ENCODE measurements around the gene ZPR1.
"Not testable (repeated sequence)": the region's sequence is repeated elsewhere in the genome, so short reads cannot be mapped to it uniquely, and the experiment has no call there.

ZPR1 gene

DNA sequence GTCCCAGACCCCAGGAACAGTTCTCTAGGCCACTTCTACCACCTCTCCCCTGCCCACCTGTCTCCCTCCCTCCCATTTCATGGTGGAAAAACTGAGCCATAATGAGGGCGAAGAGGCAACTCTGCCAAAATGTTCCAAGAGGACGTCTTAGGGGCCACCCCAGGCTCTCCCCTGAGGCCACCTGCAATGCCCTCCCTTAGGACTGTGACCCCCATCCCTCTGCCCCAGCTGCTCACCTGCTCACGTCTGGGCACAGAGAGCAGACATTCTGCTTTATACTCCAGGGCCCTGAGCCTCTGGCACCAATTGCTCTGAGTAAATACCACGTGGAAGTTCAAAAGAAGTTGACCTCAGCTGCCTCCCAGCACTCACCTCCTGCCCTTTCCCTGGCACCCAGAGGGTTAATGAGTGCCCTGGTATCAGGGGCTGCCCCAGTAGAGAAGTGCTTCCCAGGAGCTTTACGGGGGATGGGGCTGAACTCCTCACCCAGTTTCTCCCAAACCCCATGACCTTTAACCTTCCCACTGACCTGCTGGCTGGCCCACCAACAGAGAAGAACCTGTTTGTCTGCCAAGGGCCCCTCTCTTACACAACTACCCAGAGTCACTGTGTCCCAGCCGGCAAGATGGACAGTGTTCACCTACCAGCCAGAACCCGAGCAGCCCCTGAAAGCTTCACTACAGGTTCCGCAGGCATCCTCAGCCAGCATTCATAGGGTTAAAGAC, 4.5 kb upstream of the ZPR1 start:
- no peak for DNase-seq

DNA sequence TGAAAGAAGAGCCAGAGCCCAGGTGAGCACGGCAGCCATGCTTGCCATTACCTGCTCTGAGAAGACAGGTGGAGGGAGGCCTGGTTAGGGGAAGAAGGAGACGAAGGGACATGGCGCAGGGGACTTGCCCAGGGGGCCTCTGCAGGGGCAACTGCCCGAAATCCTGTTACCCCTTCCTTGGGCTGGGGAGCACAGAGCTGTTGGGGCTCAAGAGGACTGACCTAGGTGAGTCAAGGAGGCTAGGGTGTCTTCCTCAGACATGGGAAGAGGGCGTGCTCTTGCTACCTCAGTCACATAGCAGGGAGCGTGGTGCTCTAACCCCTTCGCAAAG, 4.0 kb upstream of the ZPR1 start, which contains the start of gene APOA5:
TSS of gene APOA5 (minus strand) at position 67 of the 331 bp plus-strand sequence. CDS start at position 48, 19 bp downstream.
- no peak for DNase-seq

DNA sequence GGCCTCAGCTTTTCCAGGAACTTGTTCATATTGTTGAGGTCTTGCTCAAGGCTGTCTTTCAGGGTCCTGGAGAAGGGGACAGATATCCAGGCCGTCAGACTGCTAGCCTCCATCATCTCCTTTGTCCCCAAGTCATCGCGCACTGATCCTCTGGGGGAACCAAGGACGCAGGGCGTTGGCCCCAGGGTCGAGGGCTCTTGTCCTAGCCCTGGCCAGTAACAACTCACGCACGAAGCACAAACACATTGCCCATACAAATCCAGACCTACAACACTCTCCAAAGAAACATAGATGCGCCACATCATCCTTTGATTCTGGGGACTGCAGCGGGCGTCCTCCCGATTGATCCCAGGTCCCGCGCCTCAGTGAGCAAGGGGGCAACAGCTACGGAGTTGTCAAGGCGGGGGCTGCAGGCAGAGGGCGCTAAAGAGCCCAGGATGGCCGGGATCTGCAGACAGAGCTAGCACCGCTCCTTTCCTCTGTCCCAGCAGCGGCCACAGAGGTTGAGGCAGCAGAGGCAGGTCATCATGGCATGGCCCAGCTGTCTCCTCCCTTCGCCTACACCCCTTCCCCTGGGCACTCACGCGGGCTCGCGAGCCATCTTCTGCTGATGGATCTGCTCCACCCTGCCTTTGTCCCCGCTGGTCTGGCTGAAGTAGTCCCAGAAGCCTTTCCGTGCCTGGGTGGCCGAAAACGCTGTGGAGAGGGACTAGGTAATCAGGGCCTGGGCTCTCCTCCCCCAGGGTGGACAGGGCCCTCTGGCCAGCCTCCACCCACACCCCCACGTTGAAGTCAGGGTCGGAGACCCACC, 3.4 kb upstream of the ZPR1 start:
- DNase-seq = peak; percentile 68

DNA sequence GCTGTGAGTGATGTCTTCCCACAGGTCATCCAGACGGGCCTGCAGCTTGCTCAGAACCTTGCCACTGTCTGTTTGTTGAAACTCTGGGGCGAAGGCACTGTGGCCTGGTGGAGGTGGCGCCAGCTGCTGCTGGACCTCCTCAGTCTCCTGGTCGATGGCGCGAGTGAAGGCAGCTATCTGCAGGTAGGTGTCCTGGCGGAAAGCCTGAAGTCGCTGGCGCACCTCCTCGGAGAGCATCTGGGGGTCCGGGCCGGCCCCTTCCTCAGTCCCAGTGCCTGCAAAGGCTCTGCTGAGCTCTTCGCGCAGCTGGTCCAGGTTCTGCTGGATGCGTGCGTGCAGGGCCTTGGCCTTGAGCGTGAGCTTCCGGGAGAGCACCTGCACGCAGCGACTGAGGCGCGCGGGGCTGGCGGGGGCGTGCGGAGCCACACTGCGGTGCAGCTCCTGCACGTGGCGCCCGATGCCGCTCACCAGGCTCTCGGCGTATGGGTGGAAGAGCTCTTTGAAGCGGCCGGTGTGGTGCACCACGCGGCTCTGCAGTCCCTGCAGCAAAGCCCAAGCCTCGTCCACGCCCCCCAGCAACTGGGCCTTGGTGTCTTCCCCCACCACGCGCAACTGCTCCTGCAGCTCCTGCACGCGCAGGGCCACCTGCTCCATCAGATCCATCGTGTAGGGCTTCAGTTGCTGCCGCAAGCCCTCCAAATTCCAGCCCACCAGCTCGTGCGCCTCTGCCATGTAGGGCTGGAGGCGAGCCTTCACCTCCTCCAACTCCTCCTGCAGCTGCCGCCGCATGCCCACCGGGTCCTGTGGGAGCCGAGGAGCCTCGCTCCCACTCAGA, 2.6 kb upstream of the ZPR1 start:
- no peak for DNase-seq

DNA sequence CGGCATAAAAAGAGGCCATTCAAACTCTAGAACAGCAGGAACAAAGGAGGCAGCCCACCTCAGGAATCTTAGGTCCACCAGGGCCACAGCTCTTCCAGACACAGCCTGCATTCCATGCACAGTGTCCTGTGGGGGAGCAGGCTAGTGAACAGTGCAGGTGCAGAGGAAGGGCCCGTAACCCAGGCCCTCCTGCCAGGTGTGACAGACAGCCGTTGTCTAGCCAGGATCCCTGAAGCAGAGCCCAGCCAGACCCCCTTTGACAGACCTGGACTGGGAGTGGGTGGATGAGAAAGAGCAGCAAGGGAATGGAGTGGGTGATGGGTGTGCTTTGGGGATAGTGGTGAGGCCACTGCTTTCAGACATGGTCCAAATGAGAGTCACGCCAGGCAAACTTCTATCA, 1.2 kb upstream of the ZPR1 start:
- no peak for DNase-seq

DNA sequence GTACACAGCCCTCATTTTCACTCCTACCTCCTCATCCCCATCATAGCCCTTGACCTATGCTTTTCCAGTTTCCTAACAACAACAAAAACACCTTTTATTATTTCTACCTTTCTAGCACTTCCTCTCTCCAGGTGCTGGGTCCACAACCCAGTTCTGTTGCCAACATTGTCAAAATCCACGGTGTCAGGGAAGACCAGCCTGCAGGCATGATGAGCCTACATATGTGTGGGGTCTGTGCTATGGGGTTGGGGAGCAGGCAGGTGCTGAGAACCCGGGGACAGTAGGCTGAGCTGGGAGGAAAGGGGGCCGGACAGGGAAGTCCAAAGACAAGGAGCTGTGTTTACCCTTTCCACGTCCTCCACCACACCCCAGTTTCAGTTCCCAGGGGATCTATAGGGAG, 711 bp upstream of the ZPR1 start:
- no peak for DNase-seq

DNA sequence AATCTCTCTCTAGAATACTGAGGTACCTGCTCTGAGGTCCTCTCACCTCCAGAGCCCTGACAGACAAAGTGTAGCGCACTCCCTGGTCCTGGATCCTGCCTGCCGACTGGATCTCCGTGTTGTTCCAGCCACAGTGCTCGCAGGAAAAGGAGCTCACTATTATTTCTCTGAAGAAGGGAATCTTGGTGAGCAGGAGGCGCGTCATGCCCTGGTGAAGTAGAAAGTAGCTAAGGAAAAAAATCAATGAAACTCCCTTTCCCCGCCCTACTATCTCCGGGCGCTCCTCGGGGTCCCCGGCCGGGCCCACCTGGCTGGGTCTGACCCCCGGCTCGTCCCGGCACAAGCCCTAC, 412 bp downstream of the ZPR1 start:
- no peak for DNase-seq

DNA sequence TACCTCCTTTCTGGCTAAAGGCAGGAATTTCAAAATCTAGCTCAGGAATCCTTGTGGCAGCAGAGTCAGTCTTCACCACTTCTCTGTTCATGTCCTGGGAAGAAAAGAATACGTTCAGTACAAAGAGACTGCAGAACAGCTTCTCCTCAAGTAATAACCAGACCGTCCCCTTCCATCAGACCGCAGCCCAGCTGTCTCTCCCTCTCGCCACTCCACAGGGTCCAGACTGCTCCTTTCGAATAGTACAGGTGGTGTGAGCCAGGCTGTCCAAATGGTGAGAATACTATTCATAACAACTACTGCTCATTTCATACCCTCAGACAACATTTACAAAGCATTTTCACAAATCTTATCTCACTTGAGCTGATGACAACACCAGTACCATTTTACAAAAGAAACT, 857 bp downstream of the ZPR1 start:
- DNase-seq = no peak

DNA sequence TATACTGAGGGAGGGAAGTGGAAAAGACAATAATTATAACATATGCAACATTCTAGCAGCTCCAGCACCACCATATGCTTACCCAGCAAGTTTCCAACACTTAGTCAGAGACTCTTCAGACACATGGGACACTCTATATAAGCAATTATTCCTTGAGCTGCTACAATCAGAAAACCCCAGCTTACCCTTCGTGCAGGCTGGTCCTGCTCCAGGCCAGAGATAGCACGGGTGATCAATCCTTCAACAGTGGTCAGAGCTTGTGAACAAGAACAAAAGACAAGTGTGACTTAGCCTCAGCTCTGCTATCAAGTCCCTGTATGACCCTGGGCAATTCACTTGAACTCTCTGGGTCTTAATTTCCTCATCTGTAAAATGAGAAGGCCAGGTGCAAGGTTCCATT, 1.5 kb downstream of the ZPR1 start:
- DNase-seq = no peak

DNA sequence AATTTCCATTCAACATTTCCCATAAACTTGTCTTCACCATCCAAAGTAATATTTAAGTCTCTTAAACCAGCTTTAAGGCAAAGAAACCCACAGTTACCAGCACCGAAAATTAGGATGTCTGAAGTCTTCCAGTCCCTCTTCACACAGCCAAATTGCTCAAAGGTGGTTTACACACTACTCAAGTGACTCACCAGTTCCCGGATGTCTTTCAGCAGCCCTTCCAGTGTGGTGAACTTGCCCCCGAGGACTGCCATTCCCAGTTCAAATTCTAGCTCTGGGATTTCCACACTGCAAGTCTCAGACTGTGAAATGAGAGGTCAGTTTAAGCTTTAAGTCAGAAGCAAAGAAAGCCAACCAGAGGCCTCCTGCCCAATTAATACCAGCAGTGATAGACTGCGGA, 5.1 kb downstream of the ZPR1 start:
- no peak for DNase-seq

DNA sequence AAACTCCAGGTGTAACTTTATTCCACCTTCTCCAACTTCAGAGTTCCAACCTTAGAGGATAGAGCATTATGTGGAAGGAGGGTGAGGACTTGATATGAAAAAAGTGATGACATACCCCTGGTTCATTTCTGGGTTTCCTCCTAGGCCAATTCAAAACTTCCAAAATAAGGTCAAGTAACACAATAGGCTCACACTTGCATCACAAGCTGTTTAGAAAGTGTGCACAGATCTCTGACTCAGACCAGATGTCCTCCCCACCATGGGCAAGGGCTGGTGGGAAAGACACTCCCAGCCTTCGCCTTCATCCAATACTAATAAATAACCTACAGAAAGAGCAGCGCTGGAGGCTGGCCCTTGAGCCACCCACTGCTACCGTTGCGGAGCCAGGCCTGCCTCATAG, 9.3 kb downstream of the ZPR1 start:
- no peak for DNase-seq

DNA sequence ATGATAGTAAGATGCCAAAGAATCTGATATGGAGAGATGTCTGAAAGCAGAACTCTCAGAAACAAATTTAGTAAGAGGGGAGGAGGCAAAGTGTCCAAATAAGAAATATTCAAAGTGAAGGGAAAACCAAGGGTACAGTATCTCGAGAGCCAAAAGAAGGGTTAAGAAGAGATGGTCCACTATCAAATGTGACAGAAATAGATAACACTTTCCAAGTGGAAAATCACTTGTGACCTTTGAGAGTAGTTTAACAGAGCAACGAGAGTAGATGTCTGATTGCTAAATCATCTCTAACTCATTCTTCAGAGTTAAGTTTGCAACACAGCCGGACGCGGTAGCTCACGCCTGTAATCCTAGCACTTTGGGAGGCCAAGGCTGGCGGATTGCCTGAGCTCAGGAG, 10.8 kb downstream of the ZPR1 start:
- no peak for DNase-seq

DNA sequence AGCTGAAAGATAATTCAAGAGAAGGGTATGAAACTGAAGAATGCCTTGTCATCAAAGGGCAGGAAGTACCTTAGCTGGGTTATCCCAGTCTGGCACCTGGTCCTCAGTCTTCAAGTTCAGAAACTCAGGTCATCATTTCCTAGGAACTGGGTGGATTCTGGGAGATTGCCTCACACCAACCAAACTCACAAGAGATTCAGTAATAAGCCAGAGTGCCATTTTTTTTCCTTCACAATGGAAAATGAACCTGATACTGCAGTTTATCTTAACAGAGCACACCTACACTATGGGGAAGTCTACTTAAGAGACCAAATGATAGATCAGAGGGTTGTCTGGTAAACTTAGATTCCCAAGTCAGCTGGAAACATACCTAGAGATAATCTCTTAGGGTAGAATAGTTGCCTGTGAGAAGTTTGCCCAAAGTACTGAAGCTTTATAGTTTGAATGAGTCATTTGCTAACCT, 11.3 kb downstream of the ZPR1 start:
- no peak for DNase-seq

DNA sequence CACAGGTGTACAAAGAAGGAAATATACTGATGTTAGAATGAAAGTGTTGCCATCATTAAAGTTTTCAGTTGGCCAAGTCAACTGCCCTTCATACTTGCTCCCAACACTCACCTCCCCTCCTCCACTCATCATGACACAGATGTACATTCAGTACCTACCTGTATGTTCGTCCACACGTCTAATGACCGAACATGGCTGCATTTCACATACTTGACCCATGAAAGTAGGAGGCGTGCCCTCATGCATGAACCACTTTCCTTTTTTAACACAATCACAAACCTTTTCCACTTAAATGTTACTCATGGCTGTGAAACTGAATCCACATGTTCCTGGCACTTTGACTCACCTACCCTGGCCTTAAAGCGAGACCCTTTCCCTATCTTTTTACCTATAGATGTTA, 11.8 kb downstream of the ZPR1 start:
- no peak for DNase-seq

DNA sequence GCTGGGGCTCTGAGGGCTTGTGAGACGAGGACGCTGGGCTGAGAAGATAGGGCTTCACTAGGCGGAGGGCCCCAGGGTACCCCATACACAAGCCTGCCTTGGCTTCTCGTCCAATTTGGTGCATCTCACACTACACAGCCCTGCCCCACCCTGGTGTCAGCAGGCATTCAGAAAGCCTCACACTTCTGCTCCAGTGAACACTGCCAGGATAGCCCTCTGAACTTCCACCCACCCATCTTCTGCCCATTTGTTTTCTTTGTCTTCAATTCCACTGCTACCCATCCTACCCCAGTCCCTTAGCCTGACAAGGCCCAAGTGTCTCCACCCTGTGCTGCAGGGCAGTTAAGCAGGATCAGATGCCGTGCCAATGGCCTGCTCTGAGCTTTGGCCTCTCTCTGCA, 13.2 kb downstream of the ZPR1 start:
- DNase-seq = no peak

DNA sequence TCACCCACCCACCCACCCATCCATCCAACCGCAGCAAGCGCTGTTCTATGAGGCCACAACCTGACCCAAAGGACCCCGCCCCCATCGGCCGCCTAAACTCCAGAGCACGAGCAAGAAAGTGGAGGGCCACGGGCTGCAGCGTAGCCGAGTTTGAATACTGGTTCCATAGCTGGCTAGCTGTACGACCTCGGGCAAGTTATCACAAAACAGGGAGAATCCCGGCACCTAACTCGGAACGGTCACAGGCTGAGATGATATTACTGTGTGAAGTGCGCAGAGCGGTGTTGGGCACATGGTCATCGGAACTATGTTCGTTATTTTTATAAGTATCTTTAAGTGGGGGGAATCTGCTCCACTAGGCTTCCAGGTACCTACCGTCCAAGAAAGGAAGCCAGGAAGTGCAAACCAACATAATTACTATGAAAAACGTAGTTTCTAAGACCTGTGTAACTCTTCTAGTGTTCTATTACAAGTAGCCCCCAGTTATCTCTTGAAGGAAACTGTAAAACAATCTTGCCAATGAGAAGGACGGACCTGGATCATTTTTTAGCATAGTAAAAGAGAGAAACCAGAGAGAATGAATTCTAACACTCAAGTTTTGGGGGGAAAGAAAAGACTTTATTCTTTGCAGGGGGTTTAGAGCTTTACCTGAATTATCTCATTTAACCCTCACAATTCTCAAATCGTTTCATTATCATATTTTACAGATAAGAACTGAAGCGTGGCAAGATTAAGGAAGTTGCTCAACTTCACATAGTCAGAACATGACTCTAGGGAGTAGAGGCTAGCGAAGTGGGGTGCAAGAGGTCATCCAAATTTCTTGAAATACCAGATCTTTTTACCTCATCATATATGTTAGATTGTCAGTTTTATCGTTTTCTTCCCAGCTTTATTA, 14.4 kb downstream of the ZPR1 start:
- DNase-seq = no peak

DNA sequence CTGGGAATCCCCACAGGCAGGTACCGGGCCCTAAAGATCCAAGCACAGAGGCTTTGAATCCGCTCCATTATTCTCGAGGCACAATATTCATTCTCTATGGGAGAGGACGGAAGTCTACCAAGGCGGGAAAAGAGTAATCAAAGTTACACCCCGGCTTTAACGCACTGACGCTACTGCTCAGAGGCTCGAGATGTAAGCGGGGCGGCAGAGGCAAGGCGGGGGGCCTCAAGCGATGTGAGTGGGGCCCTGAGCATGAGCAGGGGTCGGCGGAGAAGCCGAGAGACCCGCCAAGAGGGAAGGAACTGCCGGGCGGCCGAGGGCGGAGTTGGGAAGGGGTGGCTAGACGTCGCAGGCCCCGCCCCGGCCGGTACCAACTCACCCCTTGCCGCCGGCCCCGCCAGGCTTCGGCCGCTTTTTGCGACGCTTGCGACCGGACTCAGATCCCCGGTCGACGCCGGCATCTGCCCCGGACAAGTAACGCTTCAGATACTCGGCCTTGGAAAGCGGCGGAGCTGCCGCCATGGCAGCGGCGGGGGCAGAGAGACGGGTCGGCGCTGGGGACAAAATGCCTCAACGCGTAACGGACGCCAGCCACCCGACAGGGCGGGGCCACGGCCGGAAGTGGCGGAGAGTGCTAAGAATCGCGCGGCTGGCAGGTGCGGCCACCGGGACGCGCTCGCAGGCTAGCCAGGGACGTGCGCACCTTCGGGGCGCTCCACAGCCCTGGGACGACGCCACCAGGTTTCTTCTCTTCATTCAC, 15.2 kb downstream of the ZPR1 start, which contains the start of gene BUD13:
TSS of gene BUD13 (minus strand) at position 545 of the 760 bp plus-strand sequence. CDS start at position 522, 23 bp downstream.
- peak; percentile 82 for DNase-seq

DNA sequence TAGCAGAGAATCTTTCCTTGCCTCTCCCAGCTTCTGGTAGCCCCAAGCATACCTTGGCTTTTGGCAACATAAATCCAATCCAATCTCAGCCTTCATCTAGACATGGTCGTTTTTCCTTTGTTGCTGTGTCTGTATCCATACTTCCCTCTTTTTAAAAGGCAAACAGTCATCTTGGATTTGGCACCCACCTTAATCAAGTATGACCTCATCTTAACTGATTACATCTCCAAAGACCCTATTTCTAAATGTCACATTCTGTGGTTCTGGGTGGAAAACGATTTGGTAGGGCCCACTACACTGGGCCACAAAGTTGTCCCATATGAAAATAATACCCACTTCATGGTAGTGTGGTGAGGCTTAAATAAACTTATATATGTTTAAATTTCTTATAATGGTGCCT, 15.9 kb downstream of the ZPR1 start:
- DNase-seq = no peak

DNA sequence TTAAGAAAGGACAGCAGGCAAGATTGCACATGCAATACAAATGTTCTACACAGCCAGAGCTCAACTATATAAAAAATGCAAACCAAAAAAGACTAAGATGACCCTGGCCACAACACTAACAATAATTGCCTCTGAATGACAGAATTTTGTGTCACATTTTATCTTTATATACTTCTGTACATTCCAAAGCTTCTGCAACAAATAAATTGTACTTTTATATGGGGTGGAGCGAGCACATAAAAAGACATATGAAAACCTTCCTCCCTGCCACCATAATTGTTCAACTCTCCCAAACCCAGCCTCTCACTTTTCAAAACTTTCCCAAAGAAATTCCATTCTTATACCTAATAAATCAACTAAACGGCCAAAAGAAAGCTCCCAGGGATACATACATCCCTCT, 25.7 kb downstream of the ZPR1 start:
- DNase-seq = no peak

DNA sequence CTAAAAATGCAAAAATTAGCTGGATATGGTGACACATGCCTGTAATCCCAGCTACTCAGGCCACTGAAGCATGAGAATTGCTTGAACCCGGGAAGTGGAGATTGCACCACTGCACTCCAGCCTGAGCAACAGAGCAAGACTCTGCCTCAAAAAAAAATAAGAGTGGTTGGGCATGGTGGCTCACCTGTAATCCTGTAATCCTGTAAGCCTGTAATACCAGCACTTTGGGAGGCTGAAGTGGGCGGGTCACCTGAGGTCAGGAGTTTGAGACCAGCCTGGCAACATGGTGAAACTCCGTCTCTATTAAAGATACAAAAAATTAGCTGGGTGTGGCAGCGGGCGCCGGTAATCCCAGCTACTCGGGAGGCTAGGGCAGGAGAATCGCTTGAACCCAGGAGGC, 31.8 kb downstream of the ZPR1 start:
- DNase-seq = not testable (repeated sequence)

DNA sequence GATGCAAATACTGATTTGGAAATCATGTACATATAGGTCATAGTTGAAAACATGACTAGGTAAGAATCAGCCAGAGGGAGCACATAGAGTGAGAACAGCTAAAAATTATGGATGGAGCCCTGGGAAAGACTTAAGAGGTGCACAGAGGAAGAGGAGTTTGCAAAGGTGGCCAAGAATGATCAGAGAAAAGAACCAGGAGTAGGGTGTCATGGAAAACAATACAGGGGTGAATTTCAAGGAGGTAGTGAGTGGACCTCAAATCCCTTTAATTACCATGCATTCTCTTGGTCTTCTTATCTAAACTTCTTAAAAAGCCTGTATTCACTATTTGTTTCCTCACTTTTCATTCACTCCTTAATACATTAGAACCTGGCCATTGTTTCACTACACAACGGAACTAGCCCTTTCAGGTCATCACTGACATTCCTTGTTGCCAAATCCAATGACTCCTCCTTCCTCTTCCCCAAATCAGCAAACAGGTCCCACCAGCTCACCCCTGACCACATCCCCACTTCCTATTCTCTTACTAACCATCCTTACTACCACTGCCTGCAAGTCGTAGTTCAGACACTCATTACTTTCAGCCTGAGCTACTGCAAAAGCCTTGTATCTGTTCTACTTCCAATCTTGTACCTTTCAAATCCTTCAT, 37.6 kb downstream of the ZPR1 start:
- no peak for DNase-seq

Measured in fibroblast of skin of scalp (primary cell).